Activated CD4-positive, CD25-positive, alpha-beta regulatory T cell treated with anti-CD3 and anti-CD28 coated beads, Interleukin-2, amount 50 U/mL, for 16 hours (primary cell): ENCODE results near the gene MED27.

Experiments
- DNase-seq: peaks from one replicate; pipeline ENCODE4 v3.0.0-alpha.2; 2020; ENCODE audit warnings: low read depth, low spot score

MED27 gene

DNA sequence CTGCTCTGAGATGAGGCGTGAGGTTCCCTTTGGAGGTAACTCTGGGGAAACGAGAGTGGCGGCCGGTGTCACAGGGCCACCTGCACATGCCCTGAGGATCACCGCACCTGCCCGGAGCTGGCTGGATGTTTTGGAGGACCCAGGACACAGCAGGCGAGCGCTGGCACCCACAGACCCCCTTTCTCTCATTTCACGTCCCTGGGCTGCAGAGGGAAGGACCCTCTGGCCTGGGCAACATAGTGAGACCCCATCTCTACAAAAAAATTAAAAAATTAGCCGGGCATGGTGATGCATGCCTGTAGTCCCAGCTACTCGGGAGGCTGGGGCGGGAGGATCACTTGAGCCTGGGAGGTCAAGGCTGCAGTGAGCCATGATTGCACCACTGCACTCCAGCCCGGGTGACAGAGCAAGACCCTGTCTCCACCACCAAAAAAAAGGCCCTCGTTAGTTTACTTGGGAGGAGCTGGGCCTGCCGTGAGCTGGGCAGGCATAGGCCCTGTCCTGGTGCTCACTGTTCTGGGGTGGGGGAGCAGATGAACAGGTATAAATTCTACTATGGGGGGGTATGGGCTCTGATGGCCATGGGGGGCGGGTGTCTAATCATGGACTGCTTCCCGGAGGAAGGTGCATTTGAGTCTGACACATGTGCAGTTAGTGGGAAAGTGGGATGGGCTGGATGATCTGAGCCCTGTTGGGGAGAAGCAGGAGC is 242.9 kb downstream of the MED27 start:
- DNase-seq, result no peak

DNA sequence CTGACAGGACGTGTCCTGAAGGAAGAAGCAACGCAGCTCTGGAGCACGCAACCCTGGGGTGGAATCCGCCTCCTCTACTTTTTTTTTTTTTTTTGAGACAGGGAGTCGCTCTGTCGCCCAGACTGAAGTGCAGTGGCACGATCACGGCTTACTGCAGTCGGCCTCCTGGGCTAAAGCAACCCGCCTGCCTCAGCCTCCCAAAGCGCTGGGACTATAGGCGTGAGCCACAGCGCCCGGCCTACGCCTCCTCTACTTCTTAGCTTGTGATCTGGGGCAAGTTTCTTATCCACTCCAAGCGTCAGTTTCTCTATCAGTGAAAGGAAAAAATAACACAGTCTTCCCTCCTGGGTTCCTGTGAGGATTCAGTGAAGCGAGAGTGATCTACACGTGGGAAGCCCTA is 243.6 kb downstream of the MED27 start:
- no peak for DNase-seq

- DNase-seq, result no peak
These were observed 244.3 kb downstream of the MED27 start for GRCh38 chr9:131835151-131835910.

GRCh38 chr9:131834721-131835120 is 244.9 kb downstream of the MED27 start:
- no peak for DNase-seq

DNA sequence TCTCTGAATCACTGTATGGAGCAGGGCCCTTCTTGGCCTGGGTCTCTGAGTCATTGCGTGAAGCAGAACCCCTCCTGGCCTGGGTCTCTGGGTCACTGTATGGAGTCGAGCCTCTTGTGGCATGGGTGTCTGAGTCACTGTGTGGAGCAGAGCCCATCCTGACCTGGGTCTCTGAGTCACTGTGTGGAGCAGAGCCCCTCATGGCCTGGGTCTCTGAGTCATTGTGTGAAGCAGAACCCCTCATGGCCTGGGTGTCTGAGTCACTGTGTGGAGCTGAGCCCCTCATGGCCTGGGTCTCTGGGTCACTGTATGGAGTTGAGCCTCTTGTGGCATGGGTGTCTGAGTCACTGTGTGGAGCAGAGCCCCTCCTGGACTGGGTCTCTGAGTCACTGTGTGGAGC is 245.8 kb downstream of the MED27 start:
- DNase-seq, result no peak

DNA sequence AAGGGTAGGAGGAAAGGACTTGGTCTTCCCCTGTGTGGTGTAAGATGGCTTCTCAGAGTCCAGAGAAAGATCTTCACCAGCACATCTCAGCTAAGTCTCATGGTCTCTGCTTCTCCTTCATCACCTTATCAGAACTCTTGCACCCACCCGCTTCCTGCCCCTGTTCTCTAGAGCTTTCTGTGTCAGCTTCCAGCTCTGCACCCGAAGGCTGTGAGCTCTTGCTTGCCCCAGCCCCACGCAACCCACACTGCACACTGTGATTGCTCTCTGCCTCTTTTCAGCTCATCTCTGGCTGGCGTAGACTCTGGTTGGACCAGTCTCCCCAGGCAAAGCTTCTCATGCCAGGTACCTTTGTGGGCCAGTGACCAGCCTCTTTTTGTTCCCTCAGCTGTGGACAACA is 246.6 kb downstream of the MED27 start:
- DNase-seq, result no peak

- DNase-seq, result no peak
These were observed 248.1 kb downstream of the MED27 start for GRCh38 chr9:131831380-131832165.

- DNase-seq, result no peak
These were observed 251.8 kb downstream of the MED27 start for GRCh38 chr9:131827821-131828369.

GRCh38 chr9:131826966-131827525 is 252.6 kb downstream of the MED27 start:
- DNase-seq, result no peak

DNA sequence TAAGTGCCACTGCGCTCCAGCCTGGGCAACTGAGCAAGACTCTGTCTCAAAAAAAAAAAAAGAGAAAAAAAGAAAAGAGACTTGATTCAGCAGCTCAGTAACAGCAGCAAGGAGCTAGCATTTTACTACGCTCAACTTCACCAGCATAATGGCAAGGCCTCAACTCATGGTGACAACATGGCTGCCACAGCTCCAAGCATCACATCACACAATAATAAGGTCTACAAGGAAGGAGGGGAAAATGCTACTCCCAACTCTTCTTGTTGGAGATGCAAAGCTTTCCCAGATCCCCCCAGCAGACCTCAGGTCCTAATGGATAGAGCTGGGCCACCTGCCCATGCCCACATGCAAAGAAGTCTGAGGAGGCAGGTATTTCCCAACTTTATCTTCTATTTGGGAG is 253.6 kb downstream of the MED27 start:
- no peak for DNase-seq

DNA sequence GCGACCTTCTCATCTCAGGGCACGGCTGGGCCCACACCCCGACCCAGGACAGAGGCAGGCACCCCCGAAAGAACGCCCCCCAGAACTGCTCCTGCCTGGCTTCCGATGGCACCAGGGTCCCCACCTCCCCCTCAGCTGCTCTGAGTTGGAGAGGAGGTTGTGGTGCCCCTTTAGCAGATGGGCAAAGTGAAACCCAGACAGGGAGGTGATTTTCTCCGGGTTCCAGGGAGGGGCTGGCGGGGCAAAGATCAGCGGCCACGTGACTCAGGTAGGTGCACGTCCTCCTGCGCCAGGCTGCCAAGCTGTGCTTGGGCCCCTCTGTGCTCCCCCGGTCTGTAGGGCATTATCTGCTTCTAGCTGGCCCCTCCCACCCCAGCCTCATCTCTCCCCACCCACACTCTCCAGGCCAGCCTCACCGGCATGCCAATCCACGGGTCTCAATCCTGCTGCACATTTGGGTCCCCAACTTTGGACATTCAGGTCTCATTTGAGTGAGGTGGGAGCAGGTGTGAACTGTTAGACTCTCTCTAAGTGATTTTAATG is 254.6 kb downstream of the MED27 start:
- DNase-seq, result no peak

DNA sequence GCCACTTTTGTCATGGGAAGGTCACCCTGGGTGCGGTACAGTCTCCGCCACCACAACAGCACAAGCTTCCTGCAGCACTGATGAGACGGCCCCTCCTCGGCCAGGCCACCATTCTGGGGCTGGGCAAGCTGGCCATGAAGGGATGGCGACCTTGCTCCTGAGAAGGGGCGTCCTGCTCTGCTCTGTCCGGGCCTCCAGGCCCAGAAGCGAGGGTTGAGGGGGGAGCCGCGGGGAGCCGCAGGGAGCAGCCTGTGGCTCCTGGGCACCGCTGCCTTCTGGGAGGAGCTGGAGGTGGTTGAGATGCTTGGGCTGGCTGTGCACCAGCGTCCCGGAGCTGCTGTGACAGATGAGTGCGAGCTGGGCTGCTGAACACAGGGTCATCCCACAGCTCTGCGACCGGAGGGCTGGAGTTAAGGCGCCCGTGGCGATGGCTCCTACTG is 255.5 kb downstream of the MED27 start:
- DNase-seq, result no peak

DNA sequence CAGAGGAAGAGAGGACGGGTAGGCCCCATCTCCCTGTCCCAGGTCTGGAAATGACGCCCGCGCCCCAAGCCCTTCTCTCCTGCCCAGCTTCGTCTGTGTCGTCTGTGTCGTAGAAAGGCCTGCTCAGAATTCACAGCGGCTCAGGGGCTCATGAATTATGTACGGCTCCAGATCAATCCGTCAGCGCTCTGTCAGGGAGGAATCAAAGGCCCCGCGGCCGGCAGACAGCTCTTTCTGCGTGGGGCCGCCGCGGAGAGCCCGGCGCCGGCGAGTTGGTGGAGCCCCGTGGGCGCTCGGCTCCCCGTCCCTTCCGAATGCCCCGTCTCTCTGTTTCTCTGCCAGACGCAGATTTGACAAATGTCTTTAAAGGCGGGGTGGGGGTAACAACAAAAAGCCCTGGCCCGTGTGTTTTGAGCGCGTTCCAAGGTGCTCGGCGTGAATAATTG is 255.9 kb downstream of the MED27 start:
- DNase-seq, result no peak

DNA sequence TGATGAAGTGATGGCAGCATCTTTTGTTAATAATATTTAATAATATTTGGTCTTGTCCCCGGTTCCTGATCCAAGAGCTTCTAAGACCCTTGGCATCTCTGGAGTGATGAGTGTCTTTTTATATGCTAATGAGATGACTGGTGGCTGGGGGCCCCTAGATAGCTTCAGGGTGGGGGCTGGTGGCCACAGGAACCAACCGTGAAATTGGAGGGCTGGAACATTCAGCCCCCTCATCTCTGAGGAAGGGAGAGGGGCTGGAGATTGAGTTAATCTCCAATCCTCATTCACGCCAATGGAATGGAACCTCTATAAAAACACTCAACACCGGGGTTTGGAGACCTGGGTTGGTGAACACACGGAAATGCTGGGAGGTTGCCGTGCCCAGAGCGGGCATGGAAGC is 261.6 kb downstream of the MED27 start:
- no peak for DNase-seq

DNA sequence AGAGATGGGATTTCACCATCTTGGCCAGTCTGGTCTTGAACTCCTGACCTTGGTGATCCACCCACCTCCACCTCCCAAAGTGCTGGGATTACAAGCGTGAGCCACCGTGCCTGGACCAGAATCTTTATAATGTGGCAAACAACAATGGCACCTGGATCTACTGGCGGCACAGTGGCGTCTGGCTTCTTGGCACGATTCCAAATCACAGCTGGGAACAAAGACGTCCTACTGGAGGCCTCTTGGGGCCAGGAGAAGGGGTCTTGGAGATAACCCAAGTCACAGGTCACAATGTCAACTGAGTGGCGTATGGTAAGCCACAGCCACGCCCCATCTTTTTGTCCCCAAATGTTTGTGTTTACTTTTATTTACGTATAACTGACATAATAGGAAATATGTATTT is 262.0 kb downstream of the MED27 start:
- DNase-seq, result no peak

DNA sequence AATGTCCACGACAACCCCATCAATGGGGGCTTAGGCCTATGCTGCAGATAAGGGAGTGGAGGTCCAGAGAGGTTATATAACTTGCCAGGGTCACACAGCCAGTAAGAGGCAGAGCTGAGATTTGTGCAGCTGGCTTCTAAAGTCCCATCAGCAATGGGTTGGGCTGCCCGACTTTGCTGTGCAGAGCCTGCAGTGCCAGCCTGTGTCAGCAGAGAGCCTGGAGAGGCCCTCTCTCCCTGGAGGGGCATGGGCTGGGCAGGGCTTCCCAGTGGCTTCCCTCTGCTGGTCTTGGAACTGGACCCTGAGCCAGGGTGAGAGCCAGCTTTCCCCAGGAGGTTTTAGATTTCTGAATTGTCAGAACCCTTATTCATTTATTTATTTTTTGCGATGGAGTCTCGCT is 262.6 kb downstream of the MED27 start:
- DNase-seq, result no peak

- no peak for DNase-seq
These were observed 263.4 kb downstream of the MED27 start for GRCh38 chr9:131815970-131816873.

GRCh38 chr9:131814707-131815106 is 265.0 kb downstream of the MED27 start:
- no peak for DNase-seq

- no peak for DNase-seq
These were observed 266.6 kb downstream of the MED27 start for GRCh38 chr9:131813116-131813515.

GRCh38 chr9:131812116-131812790 is 267.4 kb downstream of the MED27 start:
- DNase-seq, result no peak
